Chondrocyte (in vitro differentiated cells): ENCODE data around the gene MAPK8IP1. TPM values are rescaled to one million over a fixed set of nuclear protein-coding genes. Genes with fewer than 3 reads are reported as not detected.

Experiments
- DNase-seq: peaks from one replicate; pipeline ENCODE4 v3.0.0; 2021; ENCODE audit warnings: mixed read lengths, low spot score
- H3K27ac Mint-ChIP-seq: one replicate; pipeline ENCODE4 v1.8.0; 2021; ENCODE audit warnings: mild to moderate bottlenecking, moderate library complexity, mixed read lengths; ENCODE audit not compliant: unreplicated experiment
- H3K27me3 Mint-ChIP-seq: 2 replicates; pipeline ENCODE4 v1.8.0; 2021; ENCODE audit warnings: low read depth, mixed read lengths
- H3K36me3 Mint-ChIP-seq: 2 replicates; pipeline ENCODE4 v1.8.0; 2021; ENCODE audit warnings: low read depth, mixed read lengths
- H3K4me1 Mint-ChIP-seq: 2 replicates; pipeline ENCODE4 v1.8.0; 2021; ENCODE audit warnings: low read depth, mild to moderate bottlenecking, mixed read lengths
- H3K4me3 Mint-ChIP-seq: one replicate; pipeline ENCODE4 v1.8.0; 2021; ENCODE audit warnings: mild to moderate bottlenecking, moderate library complexity, mixed read lengths; ENCODE audit not compliant: unreplicated experiment
- H3K9me3 Mint-ChIP-seq: 2 replicates; pipeline ENCODE4 v1.8.0; 2021; ENCODE audit warnings: low read depth, mixed read lengths
- total RNA-seq: library from RNA; stranded (reverse); gene quantifications from 3 replicates; pipeline ENCODE4 v1.2.1, GENCODE V29; 2021
- TF ChIP-seq, protein P1 (sequence below): fragments of 200-600 bp; sonication (generic); IDR thresholded peaks from 2 replicates; pipeline ENCODE4 v1.5.0; 2021; ENCODE audit warnings: antibody characterized with exemption, mild to moderate bottlenecking, moderate library complexity

MAPK8IP1 gene
- total RNA-seq, 1 donor from 2014 or later: 9.6 TPM

DNA sequence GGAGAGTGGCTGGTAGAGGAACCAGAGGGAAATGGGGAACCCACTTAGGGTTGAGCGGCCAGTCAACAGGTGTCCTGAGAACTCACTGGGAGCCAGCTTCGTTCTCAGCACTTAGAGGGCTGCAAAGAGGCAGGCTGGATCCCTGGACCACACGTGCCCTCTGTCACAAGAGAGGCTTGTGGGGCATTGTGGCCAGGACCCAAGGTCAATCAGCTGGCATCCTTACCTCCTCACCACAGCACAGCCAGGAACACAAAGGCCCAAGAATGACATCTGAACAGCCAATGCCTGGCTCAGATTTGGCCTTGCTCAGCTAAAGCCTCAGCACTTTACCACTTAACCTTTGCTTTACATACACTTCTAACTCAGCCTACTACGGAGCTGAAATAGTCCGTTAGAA lies 7.4 kb downstream of the MAPK8IP1 start:
- Mint-ChIP-seq H3K36me3 (no peaks in the 10 kb centered on the region), H3K27ac (no peak overlapping the region), H3K4me3 (no peak overlapping the region), H3K9me3 (no peaks in the 10 kb centered on the region), H3K27me3 (peaks cover 18% of the 10 kb centered on the region), H3K4me1 (no peaks in the 10 kb centered on the region)
- TF ChIP-seq, protein P1, sequence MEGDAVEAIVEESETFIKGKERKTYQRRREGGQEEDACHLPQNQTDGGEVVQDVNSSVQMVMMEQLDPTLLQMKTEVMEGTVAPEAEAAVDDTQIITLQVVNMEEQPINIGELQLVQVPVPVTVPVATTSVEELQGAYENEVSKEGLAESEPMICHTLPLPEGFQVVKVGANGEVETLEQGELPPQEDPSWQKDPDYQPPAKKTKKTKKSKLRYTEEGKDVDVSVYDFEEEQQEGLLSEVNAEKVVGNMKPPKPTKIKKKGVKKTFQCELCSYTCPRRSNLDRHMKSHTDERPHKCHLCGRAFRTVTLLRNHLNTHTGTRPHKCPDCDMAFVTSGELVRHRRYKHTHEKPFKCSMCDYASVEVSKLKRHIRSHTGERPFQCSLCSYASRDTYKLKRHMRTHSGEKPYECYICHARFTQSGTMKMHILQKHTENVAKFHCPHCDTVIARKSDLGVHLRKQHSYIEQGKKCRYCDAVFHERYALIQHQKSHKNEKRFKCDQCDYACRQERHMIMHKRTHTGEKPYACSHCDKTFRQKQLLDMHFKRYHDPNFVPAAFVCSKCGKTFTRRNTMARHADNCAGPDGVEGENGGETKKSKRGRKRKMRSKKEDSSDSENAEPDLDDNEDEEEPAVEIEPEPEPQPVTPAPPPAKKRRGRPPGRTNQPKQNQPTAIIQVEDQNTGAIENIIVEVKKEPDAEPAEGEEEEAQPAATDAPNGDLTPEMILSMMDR: no peak
- DNase-seq: no peak

DNA sequence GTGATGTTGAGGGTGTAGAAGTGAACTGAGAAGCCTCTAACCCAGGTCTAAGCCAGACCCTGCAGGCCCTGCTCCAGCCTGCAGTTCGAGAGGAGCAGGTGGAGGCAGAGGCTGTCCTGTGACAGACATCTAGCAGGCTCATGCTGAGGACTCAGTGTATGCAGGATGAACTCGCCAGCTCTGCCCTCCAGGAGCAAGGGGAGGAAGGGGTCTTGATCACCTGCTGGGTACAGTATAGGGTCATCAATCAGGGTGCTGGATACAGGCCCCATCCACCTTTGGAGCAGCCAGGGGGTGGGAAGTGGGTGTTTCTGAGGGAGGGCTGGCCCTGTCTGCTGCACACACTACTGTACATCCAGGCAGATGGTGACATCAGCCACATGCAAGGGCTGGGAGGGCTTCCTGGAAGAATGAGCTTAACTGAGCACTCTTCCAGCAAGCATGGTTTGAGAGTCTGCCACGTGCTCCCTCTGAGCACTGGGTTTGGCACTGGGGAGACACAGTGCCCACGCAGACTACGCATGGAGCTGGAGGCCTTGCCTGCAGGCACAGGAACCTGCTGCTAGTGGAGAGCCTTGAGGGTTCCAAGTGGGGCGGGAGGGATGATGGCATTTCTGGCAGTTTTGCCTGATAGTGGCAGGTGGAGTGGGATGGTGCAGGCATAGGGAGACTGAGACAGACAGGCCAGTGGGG lies 9.2 kb downstream of the MAPK8IP1 start:
- Mint-ChIP-seq H3K27me3 (peaks cover 18% of the 10 kb centered on the region), H3K4me3 (no peak overlapping the region), H3K4me1 (no peaks in the 10 kb centered on the region), H3K9me3 (no peaks in the 10 kb centered on the region), H3K36me3 (no peaks in the 10 kb centered on the region), H3K27ac (no peak overlapping the region)
- TF ChIP-seq, protein P1: no peak
- DNase-seq: no peak

DNA sequence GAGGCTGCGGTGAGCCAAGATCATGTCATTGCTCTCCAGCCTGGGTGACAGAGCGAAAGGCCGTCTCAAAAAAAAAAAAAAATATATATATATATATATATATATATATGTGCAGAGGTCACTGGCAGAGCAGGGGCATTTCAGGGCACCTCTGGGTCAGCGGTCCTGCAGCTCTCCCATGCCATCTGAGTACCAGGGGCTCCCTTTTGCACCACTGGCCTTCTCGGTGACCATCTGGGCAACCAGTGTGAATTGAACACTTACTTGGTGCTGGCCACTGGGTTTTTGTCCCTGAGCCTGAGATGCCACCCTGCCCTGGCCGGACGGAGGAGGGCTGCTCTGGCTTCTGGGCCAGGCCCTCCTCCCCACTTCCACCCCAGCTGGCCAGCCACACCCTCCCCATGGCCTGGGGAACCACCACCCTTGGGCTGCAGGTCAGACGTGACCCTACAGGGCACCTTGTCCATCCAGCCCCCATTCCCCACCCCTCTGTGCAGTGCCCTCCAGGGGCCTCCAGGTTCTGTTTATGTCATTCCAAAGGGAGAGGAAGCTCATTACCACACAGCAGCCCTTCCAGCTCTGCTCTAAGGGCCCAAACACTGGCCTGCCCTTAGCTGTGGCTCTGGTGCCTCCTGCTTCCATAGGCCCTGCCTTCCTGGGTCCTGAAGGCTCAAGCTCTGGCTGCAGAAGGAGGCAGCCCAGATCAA lies 10.3 kb downstream of the MAPK8IP1 start:
- H3K4me1 Mint-ChIP-seq: peaks cover 4% of the 10 kb centered on the region
- TF ChIP-seq, protein P1: no peak
- H3K27me3 Mint-ChIP-seq: peaks cover 13% of the 10 kb centered on the region
- H3K36me3 Mint-ChIP-seq: no peaks in the 10 kb centered on the region
- no peaks in the 10 kb centered on the region for H3K9me3 Mint-ChIP-seq
- H3K27ac Mint-ChIP-seq: no peak overlapping the region
- H3K4me3 Mint-ChIP-seq: no peak overlapping the region
- no peak for DNase-seq

DNA sequence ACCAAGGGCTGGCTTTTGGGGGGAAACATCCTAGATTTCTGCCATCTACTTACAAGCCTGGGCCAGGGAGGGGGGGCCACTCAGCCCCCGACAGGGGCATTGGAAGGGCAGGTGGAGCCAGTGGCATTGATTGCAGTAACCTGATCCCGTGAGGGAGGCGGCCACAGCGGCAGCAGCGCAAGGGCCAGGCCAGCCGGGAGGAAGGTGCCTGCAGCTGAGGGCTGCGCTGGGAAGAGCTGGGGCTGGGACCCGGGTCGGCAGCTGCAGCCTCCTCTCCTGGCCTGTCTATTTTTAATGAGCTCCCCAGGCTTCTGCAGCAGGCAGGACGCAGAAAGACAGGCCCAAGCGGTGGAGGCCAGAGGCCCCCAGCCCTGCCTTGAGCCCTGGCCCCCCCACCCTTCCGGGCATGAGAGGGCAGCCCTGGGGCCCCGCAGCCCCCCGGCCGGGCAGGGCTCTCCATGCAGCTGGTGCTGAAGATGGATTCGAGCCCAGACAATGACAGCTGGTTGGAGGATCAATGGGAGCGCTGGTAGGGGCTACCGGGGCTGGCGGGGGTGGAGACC lies 11.1 kb downstream of the MAPK8IP1 start:
- Mint-ChIP-seq H3K27ac (no peak overlapping the region), H3K4me3 (no peak overlapping the region), H3K27me3 (peaks cover 9% of the 10 kb centered on the region), H3K9me3 (no peaks in the 10 kb centered on the region), H3K4me1 (peaks cover 9% of the 10 kb centered on the region), H3K36me3 (no peaks in the 10 kb centered on the region)
- TF ChIP-seq, protein P1: no peak
- DNase-seq: no peak

DNA sequence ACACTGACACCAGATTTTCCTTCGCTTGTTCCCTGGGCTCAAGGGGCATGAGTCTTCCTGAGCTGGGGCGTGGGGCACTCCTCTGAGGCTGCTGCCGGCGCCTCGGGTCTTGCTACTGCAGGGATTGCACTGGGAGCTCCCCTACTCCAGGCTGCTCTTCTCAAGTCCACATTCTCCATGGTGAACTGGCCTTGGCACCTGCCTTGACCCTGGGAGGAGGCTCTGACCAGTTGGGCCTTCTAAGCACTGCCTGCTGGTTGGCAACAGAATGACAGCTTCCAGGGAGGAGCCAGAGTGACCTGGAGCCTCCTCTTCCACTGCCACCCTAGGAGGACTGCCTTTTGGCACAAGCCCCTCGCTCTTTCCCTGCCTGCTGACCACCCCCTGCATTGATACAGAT lies 12.1 kb downstream of the MAPK8IP1 start:
- no peak overlapping the region for H3K27ac Mint-ChIP-seq
- H3K4me3 Mint-ChIP-seq: no peak overlapping the region
- no peaks in the 10 kb centered on the region for H3K36me3 Mint-ChIP-seq
- H3K4me1 Mint-ChIP-seq: peaks cover 9% of the 10 kb centered on the region
- DNase-seq: no peak
- TF ChIP-seq, protein P1: no peak
- peaks cover 7% of the 10 kb centered on the region for H3K27me3 Mint-ChIP-seq
- H3K9me3 Mint-ChIP-seq: no peaks in the 10 kb centered on the region
